ENCODE measurements around the gene PTAR1. TPM values are rescaled to one million over a fixed set of nuclear protein-coding genes. Genes with fewer than 3 reads are reported as not detected.

The PTAR1 gene
- total RNA-seq, 1 donor = 162 TPM

- no peaks in the 10 kb centered on the region for H3K9me3 ChIP-seq (ENCODE audit: low read depth, low read length)
- H3K4me1 ChIP-seq (ENCODE audit: insufficient read depth, low read length) = no peaks in the 10 kb centered on the region
- no peak overlapping the region for H3K4me3 ChIP-seq (ENCODE audit: low read length)
- no peaks in the 10 kb centered on the region for H3K27me3 ChIP-seq (ENCODE audit: insufficient read depth, low read length)
Observed at GRCh38 chr9:69731348-69731747, 28.5 kb downstream of the PTAR1 start.

- Histone ChIP-seq H3K9me3 (ENCODE audit: low read depth, low read length) (no peaks in the 10 kb centered on the region), H3K27me3 (ENCODE audit: insufficient read depth, low read length) (no peaks in the 10 kb centered on the region), H3K4me3 (ENCODE audit: low read length) (no peak overlapping the region), H3K4me1 (ENCODE audit: insufficient read depth, low read length) (no peaks in the 10 kb centered on the region)
Observed at GRCh38 chr9:69719983-69720382, 39.8 kb downstream of the PTAR1 start.

GRCh38 chr9:69719367-69719766 lies 40.4 kb downstream of the PTAR1 start:
- Histone ChIP-seq H3K9me3 (ENCODE audit: low read depth, low read length) (no peaks in the 10 kb centered on the region), H3K4me1 (ENCODE audit: insufficient read depth, low read length) (no peaks in the 10 kb centered on the region), H3K27me3 (ENCODE audit: insufficient read depth, low read length) (no peaks in the 10 kb centered on the region), H3K4me3 (ENCODE audit: low read length) (no peak overlapping the region)

GRCh38 chr9:69718218-69718617 lies 41.6 kb downstream of the PTAR1 start:
- no peak overlapping the region for H3K4me3 ChIP-seq (ENCODE audit: low read length)
- H3K4me1 ChIP-seq (ENCODE audit: insufficient read depth, low read length) = no peaks in the 10 kb centered on the region
- no peaks in the 10 kb centered on the region for H3K9me3 ChIP-seq (ENCODE audit: low read depth, low read length)
- H3K27me3 ChIP-seq (ENCODE audit: insufficient read depth, low read length) = no peaks in the 10 kb centered on the region

GRCh38 chr9:69715825-69716224 lies 44.0 kb downstream of the PTAR1 start:
- H3K4me1 ChIP-seq (ENCODE audit: insufficient read depth, low read length) = no peaks in the 10 kb centered on the region
- H3K27me3 ChIP-seq (ENCODE audit: insufficient read depth, low read length) = no peaks in the 10 kb centered on the region
- H3K9me3 ChIP-seq (ENCODE audit: low read depth, low read length) = no peaks in the 10 kb centered on the region
- H3K4me3 ChIP-seq (ENCODE audit: low read length) = no peak overlapping the region

- no peaks in the 10 kb centered on the region for H3K27me3 ChIP-seq (ENCODE audit: insufficient read depth, low read length)
- no peak overlapping the region for H3K4me3 ChIP-seq (ENCODE audit: low read length)
- no peaks in the 10 kb centered on the region for H3K9me3 ChIP-seq (ENCODE audit: low read depth, low read length)
- H3K4me1 ChIP-seq (ENCODE audit: insufficient read depth, low read length) = no peaks in the 10 kb centered on the region
Observed at GRCh38 chr9:69715096-69715495, 44.7 kb downstream of the PTAR1 start.

GRCh38 chr9:69697475-69697874 lies 62.3 kb downstream of the PTAR1 start:
- no peak overlapping the region for H3K4me3 ChIP-seq (ENCODE audit: low read length)

GRCh38 chr9:69696802-69697201 lies 63.0 kb downstream of the PTAR1 start:
- Histone ChIP-seq H3K4me1 (ENCODE audit: insufficient read depth, low read length) (no peaks in the 10 kb centered on the region), H3K4me3 (ENCODE audit: low read length) (no peak overlapping the region), H3K9me3 (ENCODE audit: low read depth, low read length) (peaks cover 39% of the 10 kb centered on the region), H3K27me3 (ENCODE audit: insufficient read depth, low read length) (peaks cover 9% of the 10 kb centered on the region)

More at GRCh38 chr9:69697475-69697874, 62.3 kb downstream of the PTAR1 start:
- peaks cover 40% of the 10 kb centered on the region for H3K9me3 ChIP-seq (ENCODE audit: low read depth, low read length)
- no peaks in the 10 kb centered on the region for H3K4me1 ChIP-seq (ENCODE audit: insufficient read depth, low read length)
- H3K27me3 ChIP-seq (ENCODE audit: insufficient read depth, low read length) = peaks cover 9% of the 10 kb centered on the region

- Histone ChIP-seq H3K4me1 (ENCODE audit: insufficient read depth, low read length) (no peaks in the 10 kb centered on the region), H3K9me3 (ENCODE audit: low read depth, low read length) (no peaks in the 10 kb centered on the region), H3K27me3 (ENCODE audit: insufficient read depth, low read length) (no peaks in the 10 kb centered on the region), H3K4me3 (ENCODE audit: low read length) (no peak overlapping the region)
Observed at GRCh38 chr9:69689991-69690538, 69.7 kb downstream of the PTAR1 start.

- no peaks in the 10 kb centered on the region for H3K9me3 ChIP-seq (ENCODE audit: low read depth, low read length)
- peaks cover under 1% of the 10 kb centered on the region for H3K27me3 ChIP-seq (ENCODE audit: insufficient read depth, low read length)
- H3K4me3 ChIP-seq (ENCODE audit: low read length) = no peak overlapping the region
- no peaks in the 10 kb centered on the region for H3K4me1 ChIP-seq (ENCODE audit: insufficient read depth, low read length)
Observed at GRCh38 chr9:69683927-69684326, 75.9 kb downstream of the PTAR1 start.

- Histone ChIP-seq H3K27me3 (ENCODE audit: insufficient read depth, low read length) (peaks cover 11% of the 10 kb centered on the region), H3K4me3 (ENCODE audit: low read length) (no peak overlapping the region), H3K4me1 (ENCODE audit: insufficient read depth, low read length) (no peaks in the 10 kb centered on the region), H3K9me3 (ENCODE audit: low read depth, low read length) (no peaks in the 10 kb centered on the region)
Observed at GRCh38 chr9:69678843-69679538, 80.8 kb downstream of the PTAR1 start.

GRCh38 chr9:69677931-69678330 lies 81.9 kb downstream of the PTAR1 start:
- Histone ChIP-seq H3K4me1 (ENCODE audit: insufficient read depth, low read length) (peaks cover 5% of the 10 kb centered on the region), H3K4me3 (ENCODE audit: low read length) (no peak overlapping the region), H3K9me3 (ENCODE audit: low read depth, low read length) (no peaks in the 10 kb centered on the region), H3K27me3 (ENCODE audit: insufficient read depth, low read length) (peaks cover 15% of the 10 kb centered on the region)

- Histone ChIP-seq H3K4me1 (ENCODE audit: insufficient read depth, low read length) (peaks cover 13% of the 10 kb centered on the region), H3K4me3 (ENCODE audit: low read length) (no peak overlapping the region), H3K27me3 (ENCODE audit: insufficient read depth, low read length) (peaks cover 29% of the 10 kb centered on the region), H3K9me3 (ENCODE audit: low read depth, low read length) (no peaks in the 10 kb centered on the region)
Observed at GRCh38 chr9:69675563-69675962, 84.2 kb downstream of the PTAR1 start.

- no peak overlapping the region for H3K4me3 ChIP-seq (ENCODE audit: low read length)
- H3K4me1 ChIP-seq (ENCODE audit: insufficient read depth, low read length) = peaks cover 13% of the 10 kb centered on the region
- H3K27me3 ChIP-seq (ENCODE audit: insufficient read depth, low read length) = peaks cover 35% of the 10 kb centered on the region
- no peaks in the 10 kb centered on the region for H3K9me3 ChIP-seq (ENCODE audit: low read depth, low read length)
Observed at GRCh38 chr9:69674716-69675438, 84.9 kb downstream of the PTAR1 start.

- no peak overlapping the region for H3K4me3 ChIP-seq (ENCODE audit: low read length)
- peaks cover 13% of the 10 kb centered on the region for H3K4me1 ChIP-seq (ENCODE audit: insufficient read depth, low read length)
- H3K9me3 ChIP-seq (ENCODE audit: low read depth, low read length) = no peaks in the 10 kb centered on the region
- peaks cover 38% of the 10 kb centered on the region for H3K27me3 ChIP-seq (ENCODE audit: insufficient read depth, low read length)
Observed at GRCh38 chr9:69674112-69674685, 85.6 kb downstream of the PTAR1 start.
